ENCODE measurements around the gene SEPTIN8. TPM values are rescaled to one million over a fixed set of nuclear protein-coding genes. Genes with fewer than 3 reads are reported as not detected.

The SEPTIN8 gene
- total RNA-seq, 1 donor from 2014 or later = 35.9 TPM

DNA sequence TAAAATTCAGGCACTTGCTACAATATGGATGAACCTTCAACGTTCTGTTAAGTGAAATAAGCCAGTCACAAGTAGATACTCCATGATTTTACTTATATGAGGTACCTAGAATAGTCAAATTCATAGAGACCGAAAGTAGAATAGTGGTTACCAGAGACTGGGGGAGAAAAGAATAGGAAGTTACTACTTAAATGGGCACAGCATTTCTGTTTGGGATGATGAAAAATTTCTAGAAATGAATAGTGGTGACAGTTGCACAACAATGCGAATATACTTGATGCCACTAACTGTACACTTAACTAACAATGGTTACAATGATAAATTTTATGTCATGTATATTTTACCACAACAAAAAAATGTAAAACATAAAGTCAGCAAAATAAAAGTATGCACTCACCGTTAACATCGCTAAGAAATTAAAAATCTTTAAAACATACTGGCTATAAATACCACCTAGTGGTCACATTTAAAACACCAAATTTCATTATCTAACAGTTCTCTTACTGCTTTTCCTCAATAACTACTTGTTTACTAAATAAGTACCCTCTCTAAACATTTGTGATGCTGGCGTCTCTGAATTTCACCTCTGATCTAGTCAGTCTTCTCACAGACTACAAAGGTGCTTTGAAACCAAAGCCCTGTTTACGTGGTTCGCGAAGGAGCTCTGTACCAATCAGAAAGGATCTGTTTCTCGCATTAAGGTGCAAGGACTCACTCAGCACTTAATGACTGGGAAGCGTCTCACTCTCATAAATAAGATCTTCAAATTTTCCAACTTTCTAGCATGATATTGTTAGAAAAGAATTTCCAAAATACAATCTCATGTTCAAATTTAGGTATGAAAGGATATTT lies 62.4 kb downstream of the SEPTIN8 start:
- H3K9me3 Mint-ChIP-seq = no peaks in the 10 kb centered on the region
- peaks cover 18% of the 10 kb centered on the region for H3K4me1 Mint-ChIP-seq (ENCODE audit: low read depth)
- no peaks in the 10 kb centered on the region for H3K27me3 Mint-ChIP-seq (ENCODE audit: low read depth)
- H3K27ac Mint-ChIP-seq = peak overlapping the region; percentile 9
- DNase-seq (ENCODE audit: low spot score) = no peak
- peaks cover 44% of the 10 kb centered on the region for H3K36me3 Mint-ChIP-seq (ENCODE audit: low read depth)
- no peak overlapping the region for H3K4me3 Mint-ChIP-seq (ENCODE audit: low read depth)
- intact Hi-C loops (cut with micrococcal nuclease) = loop anchor here (5.0 kb wide), 2 partner anchors 187 to 207 kb away; no protein-coding TSS in a partner anchor

DNA sequence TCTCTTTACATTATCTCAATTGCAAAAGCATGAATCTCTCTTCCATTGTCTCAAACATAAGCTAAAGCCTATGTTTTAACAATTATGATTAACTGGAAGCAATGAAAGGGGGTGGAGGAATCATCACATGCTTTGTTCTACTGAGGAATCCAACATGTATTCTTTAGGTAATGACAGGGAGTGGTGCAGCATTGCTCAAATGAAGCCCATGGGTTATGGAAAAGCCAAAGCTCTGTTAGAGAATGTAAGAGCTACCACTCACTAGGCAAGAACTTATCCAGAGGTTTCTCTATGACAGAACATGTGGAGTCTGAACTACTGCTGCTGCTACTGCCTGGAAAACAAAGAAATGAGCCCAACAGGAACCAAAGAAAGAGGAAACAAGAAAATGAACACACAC lies 68.4 kb downstream of the SEPTIN8 start:
- DNase-seq (ENCODE audit: low spot score) = no peak
- Mint-ChIP-seq H3K9me3 (no peaks in the 10 kb centered on the region), H3K4me3 (ENCODE audit: low read depth) (no peak overlapping the region)

DNA sequence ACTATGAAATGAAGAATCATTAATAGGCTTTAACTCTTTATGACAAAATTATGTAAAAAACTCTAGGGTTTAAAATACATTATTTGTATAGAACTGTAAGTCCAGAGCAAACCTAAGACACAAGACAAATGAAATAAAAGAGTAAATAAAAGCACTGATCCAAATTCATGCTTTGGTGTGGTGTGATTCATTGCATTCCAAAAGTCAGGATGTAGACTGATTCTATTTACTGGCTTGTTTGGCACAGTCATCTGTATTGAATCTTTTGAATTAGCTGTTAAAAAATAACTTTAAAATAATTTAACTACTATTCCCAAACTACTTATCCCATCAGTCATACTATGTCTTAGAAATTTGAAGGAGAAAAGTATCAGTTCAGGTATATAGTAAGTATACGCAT lies 72.2 kb downstream of the SEPTIN8 start:
- H3K36me3 Mint-ChIP-seq (ENCODE audit: low read depth) = peaks cover 55% of the 10 kb centered on the region
- intact Hi-C loops (cut with micrococcal nuclease) = no loop called here

More for the DNA sequence above, 68.4 kb downstream of the SEPTIN8 start:
- peaks cover 44% of the 10 kb centered on the region for H3K36me3 Mint-ChIP-seq (ENCODE audit: low read depth)
- H3K27me3 Mint-ChIP-seq (ENCODE audit: low read depth) = no peaks in the 10 kb centered on the region
- intact Hi-C loops (cut with micrococcal nuclease) = no loop called here
- peaks cover 10% of the 10 kb centered on the region for H3K4me1 Mint-ChIP-seq (ENCODE audit: low read depth)
- no peak overlapping the region for H3K27ac Mint-ChIP-seq

More for the DNA sequence above, 72.2 kb downstream of the SEPTIN8 start:
- DNase-seq (ENCODE audit: low spot score) = no peak
- Mint-ChIP-seq H3K9me3 (no peaks in the 10 kb centered on the region), H3K4me1 (ENCODE audit: low read depth) (peaks cover 13% of the 10 kb centered on the region), H3K27ac (no peak overlapping the region), H3K27me3 (ENCODE audit: low read depth) (no peaks in the 10 kb centered on the region), H3K4me3 (ENCODE audit: low read depth) (no peak overlapping the region)

Other genes starting within 250 kb of the SEPTIN8 start
- 100.0 and 113 TPM in 2 replicates for gene IL5, start 233.7 kb downstream of the SEPTIN8 start, total RNA-seq
- 49.2 and 55.8 TPM in 2 replicates for gene RAD50, start 220.3 kb downstream of the SEPTIN8 start, total RNA-seq
- gene IL13, start 119.1 kb downstream of the SEPTIN8 start, total RNA-seq = 777 and 830 TPM in 2 replicates
- 21.6 and 25.8 TPM in 2 replicates for gene IL4, start 103.2 kb downstream of the SEPTIN8 start, total RNA-seq
- 40.7 and 41.4 TPM in 2 replicates for gene KIF3A, start 39.7 kb downstream of the SEPTIN8 start, total RNA-seq
- gene CCNI2, start 29.8 kb downstream of the SEPTIN8 start, total RNA-seq = 7.6 and 7.7 TPM in 2 replicates
- gene SOWAHA, start 36.1 kb upstream of the SEPTIN8 start, total RNA-seq = 0.28 and 0.32 TPM in 2 replicates
- gene SHROOM1, start 53.4 kb upstream of the SEPTIN8 start, total RNA-seq = 7.7 and 9.3 TPM in 2 replicates
- 0.11 TPM in 1 of 2 replicates, not detected in the other for gene GDF9, start 89.2 kb upstream of the SEPTIN8 start, total RNA-seq
- gene UQCRQ, start 89.4 kb upstream of the SEPTIN8 start, total RNA-seq = 400 and 412 TPM in 2 replicates
- gene LEAP2, start 96.4 kb upstream of the SEPTIN8 start, total RNA-seq = 4.3 and 4.4 TPM in 2 replicates
- 33.1 and 35.1 TPM in 2 replicates for gene AFF4, start 186.4 kb upstream of the SEPTIN8 start, total RNA-seq
- 35.7 and 39.3 TPM in 2 replicates for gene ZCCHC10, start 249.3 kb upstream of the SEPTIN8 start, total RNA-seq

Data from activated T-helper 2 cell treated with anti-CD3 and anti-CD28 coated beads, Interferon-gamma antibody, Interleukin-2, Interleukin-4, amounts not matched to agents 10 μg/mL and 5 μg/mL and 100 μg/mL, durations not matched to agents 14 hours and 24 hours and 36 hours (primary cell).